ENCODE data around the gene MLYCD.

The MLYCD gene

DNA sequence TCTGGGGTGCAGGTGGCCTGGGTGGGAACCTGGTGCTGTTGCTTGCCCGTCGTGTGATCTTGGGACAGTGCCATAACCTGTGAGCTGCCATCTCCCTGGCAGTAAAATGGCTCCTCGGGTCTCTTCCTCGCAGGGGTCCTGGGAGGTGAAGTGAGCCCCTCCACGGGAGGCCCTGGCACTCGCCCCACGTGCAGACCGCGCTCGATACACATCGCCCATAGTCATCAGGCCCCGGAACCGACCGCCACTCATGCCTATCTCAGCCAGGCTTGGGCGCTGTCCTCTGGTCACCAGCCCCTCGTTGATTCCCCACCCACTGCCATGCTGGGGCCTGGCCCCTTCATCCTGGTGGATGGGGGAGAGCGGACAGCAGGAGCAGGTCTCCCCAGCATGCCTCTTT, 32.6 kb downstream of the MLYCD start:
- POLR2A ChIA-PET (ENCODE audit: low non-redundant PET) = no interaction called here
- no peak for DNase-seq (ENCODE audit: low spot score)
- H3K27ac ChIP-seq = no peak overlapping the region
- CTCF ChIA-PET = no interaction called here
- TF ChIP-seq, protein P1, sequence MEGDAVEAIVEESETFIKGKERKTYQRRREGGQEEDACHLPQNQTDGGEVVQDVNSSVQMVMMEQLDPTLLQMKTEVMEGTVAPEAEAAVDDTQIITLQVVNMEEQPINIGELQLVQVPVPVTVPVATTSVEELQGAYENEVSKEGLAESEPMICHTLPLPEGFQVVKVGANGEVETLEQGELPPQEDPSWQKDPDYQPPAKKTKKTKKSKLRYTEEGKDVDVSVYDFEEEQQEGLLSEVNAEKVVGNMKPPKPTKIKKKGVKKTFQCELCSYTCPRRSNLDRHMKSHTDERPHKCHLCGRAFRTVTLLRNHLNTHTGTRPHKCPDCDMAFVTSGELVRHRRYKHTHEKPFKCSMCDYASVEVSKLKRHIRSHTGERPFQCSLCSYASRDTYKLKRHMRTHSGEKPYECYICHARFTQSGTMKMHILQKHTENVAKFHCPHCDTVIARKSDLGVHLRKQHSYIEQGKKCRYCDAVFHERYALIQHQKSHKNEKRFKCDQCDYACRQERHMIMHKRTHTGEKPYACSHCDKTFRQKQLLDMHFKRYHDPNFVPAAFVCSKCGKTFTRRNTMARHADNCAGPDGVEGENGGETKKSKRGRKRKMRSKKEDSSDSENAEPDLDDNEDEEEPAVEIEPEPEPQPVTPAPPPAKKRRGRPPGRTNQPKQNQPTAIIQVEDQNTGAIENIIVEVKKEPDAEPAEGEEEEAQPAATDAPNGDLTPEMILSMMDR (conservative IDR thresholded peaks at IDR 0.05; ENCODE audit: low read depth) = no peak

DNA sequence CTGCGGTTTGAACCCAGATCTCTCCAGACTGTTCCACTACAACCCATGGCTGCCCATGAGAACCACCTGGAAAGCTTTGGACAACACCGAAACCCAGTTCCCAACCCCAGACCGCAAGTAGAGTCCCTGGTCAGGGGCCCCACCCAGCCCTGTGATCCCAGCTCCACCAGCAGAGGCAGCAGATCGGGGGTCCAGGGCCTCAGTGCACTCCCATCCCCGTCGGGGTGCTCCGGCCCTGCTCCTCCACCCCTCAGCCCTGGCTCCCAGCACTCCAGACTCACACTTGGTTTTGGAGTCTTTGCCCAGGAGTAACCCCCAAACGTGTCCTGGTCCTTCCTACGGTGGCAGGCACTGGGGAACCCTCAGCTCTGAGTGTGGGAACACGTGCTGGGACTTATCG, 33.4 kb downstream of the MLYCD start:
- POLR2A ChIA-PET (ENCODE audit: low non-redundant PET) = no interaction called here
- TF ChIP-seq, protein P1 (conservative IDR thresholded peaks at IDR 0.05; ENCODE audit: low read depth) = no peak
- CTCF ChIA-PET = interaction anchor here (0.6 kb wide), 2 partner anchors 134 to 152 kb away, joined by 3 read pairs; no protein-coding TSS in a partner anchor
- no peak for DNase-seq (ENCODE audit: low spot score)
- H3K27ac ChIP-seq = no peak overlapping the region

DNA sequence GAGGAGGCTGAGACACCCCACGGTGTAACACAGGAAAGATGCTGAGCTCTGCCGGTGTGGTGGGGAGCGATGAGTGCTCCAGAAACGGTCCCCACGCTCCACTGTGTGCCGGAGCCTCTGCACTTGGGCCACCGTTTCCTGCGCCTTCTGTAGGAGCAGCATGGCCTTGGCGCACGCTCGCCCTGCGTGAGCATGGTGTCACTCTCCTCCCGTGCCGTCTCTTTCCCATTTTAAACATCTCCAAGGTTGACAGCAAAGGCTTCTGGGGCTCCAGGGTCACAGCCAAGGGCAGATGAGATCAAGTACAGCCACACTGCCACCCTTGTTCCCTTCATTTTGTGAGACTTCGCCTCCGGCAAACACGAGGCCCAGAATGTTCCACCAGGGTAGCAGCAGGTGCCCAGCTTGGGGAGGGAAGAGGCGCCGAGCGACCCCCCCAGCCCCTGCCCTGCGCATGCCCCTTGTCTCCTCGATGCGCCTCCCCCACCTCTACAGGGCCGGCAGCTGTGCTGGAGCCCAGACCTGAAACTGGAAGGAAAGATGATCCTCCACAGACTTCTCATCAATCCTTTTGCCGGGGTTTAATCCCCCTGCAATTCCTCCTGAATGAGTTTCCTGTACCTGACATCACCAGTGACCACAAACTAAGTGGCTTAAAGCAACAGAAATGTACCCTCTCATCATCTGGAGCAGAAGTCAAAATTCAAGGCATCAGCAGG, 34.2 kb downstream of the MLYCD start:
- POLR2A ChIA-PET (ENCODE audit: low non-redundant PET) = no interaction called here
- CTCF ChIA-PET = interaction anchor here (0.6 kb wide), 1 partner anchor 133 kb away, joined by 3 read pairs; no protein-coding TSS in a partner anchor
- TF ChIP-seq, protein P1 (conservative IDR thresholded peaks at IDR 0.05; ENCODE audit: low read depth) = no peak
- no peak overlapping the region for H3K27ac ChIP-seq
- no peak for DNase-seq (ENCODE audit: low spot score)

DNA sequence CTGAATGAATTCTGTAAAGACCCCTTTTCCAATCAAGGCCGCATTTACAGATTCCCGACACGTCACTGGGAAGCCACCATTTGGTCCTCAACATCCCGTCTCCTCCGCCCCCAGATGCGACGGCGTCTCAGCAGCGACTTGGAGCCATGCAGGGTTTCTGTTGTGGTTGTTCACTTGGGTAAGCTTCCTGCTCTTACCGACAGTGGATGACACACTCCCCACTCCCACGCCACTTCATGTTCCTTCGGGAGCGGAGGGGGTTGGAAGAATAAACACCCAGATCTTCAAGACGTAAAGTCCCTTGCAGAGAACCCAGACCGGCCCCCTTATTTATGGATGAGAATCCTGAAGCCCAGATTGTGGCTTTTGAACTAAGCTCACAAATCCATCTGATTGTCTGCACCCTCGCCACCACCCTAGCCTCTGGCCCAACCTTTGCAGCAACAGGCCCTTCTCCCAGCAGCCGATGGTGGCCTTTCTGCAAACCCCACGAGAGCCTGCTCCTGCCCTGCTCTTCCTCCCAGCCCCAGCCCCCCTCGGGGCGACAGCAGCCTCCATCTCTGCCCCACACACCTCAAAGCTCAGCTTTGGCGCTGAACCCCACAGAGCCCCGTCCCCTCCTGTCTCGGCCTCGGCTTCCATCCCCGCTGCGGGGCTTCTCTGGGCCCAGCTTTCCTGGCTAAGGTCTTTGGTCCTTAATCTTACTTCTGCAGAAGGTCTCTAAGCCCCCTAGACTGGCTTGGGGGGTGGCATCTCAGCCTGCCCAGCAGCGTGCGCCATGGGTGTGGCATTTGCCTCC, 35.2 kb downstream of the MLYCD start:
- TF ChIP-seq, protein P1 (conservative IDR thresholded peaks at IDR 0.05; ENCODE audit: low read depth) = no peak
- CTCF ChIA-PET = no interaction called here
- DNase-seq (ENCODE audit: low spot score) = no peak
- no peak overlapping the region for H3K27ac ChIP-seq
- POLR2A ChIA-PET (ENCODE audit: low non-redundant PET) = no interaction called here

DNA sequence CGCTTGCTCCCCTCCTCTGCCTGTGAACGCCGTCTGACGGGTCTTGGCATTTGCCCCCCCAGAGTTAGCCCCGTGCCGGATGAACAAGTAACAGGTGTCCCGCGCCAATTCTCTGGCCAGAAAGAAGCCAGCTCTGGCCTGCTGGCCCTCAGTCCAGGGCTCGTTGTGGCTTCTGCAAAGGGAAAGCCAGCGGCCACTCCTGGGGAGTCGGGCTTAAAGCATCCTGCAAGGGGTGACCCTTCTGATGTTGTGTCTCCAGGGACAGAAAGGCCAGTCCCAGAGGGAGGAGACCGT, 35.7 kb downstream of the MLYCD start:
- POLR2A ChIA-PET (ENCODE audit: low non-redundant PET) = no interaction called here
- CTCF ChIA-PET = interaction anchor here (0.6 kb wide), 1 partner anchor 79 kb away, joined by 3 read pairs; no protein-coding TSS in a partner anchor
- DNase-seq (ENCODE audit: low spot score) = no peak
- H3K27ac ChIP-seq = no peak overlapping the region
- TF ChIP-seq, protein P1 (conservative IDR thresholded peaks at IDR 0.05; ENCODE audit: low read depth) = no peak

DNA sequence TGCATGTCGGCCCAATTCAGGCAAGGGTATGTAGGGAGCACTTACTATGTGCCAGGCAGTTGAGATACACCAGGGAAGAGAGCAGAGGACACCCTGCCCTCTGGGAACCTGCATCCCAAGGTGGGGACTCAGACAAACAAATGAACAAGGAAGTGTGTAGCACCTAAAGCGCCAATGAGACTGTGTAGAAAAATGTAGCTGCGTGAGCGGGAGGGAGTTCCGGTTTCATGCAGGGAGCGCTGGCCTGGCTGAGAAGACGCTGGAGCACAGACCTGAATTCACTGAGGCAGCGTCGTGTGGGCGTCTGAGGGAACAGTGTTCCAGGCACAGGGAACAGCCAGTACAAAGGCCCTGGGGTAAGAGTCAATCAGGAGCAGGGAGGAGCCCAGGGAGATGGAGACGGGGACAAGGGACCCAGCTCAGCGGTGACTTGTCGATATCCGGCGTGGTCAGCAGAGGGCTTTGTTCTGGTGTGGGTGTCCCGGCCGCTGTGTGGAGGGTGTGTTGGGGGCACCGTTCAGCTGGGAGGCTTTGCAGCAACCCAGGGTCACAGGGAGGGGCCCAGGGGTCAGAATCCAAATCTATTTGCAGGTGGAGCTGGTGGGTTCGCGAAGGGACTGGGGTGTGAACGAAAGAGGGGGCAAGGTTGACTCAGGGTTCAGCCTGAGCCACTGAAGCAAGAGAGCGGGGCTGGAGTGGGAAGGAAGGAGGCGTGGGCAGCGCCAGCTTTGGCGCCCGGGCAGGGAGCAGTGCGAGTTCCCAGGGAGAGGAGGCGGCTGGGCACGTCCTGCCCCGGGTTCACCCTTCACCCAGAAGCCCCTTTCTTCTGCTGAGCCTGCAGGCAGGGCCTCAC, 36.3 kb downstream of the MLYCD start:
- POLR2A ChIA-PET (ENCODE audit: low non-redundant PET) = no interaction called here
- CTCF ChIA-PET = interaction anchor here (0.6 to 1.0 kb wide), 2 partner anchors 21 to 78 kb away, joined by 3 to 4 read pairs; no protein-coding TSS in a partner anchor
- TF ChIP-seq, protein P1 (conservative IDR thresholded peaks at IDR 0.05; ENCODE audit: low read depth) = no peak
- H3K27ac ChIP-seq = peak overlapping the region; percentile 54
- DNase-seq (ENCODE audit: low spot score) = no peak

All from RWPE1 (cell line).